Ishikawa (cell line): ENCODE measurements around the gene CBLC.

ENCODE experiments used
- CEBPB ChIP-seq: IDR thresholded peaks from 2 replicates; pipeline ENCODE4 v1.6.1; 2012
- CREB1 ChIP-seq: IDR thresholded peaks from 2 replicates; pipeline ENCODE4 v1.6.1; 2012; ENCODE audit warnings: low read depth
- EGR1 ChIP-seq: IDR thresholded peaks from 2 replicates; pipeline ENCODE4 v1.6.1; 2012
- EP300 ChIP-seq: IDR thresholded peaks from 2 replicates; pipeline ENCODE4 v1.6.1; 2012; ENCODE audit warnings: borderline replicate concordance
- FOXM1 ChIP-seq: IDR thresholded peaks from 2 replicates; pipeline ENCODE4 v1.6.1; 2012; ENCODE audit warnings: low read depth, borderline replicate concordance
- MAX ChIP-seq: IDR thresholded peaks from 2 replicates; pipeline ENCODE4 v1.6.1; 2012
- NFIC ChIP-seq: IDR thresholded peaks from 2 replicates; pipeline ENCODE4 v1.6.1; 2012
- RAD21 ChIP-seq: IDR thresholded peaks from 2 replicates; pipeline ENCODE4 v1.6.1; 2012; ENCODE audit warnings: low read depth
- REST ChIP-seq: IDR thresholded peaks from 2 replicates; pipeline ENCODE4 v1.6.1; 2012; ENCODE audit warnings: low read depth, mild to moderate bottlenecking
- TAF1 ChIP-seq: IDR thresholded peaks from 2 replicates; pipeline ENCODE4 v1.6.1; 2012; ENCODE audit warnings: low read depth, mild to moderate bottlenecking
- TCF12 ChIP-seq: IDR thresholded peaks from 2 replicates; pipeline ENCODE4 v1.6.1; 2012; ENCODE audit warnings: low read depth
- TEAD4 ChIP-seq: IDR thresholded peaks from 2 replicates; pipeline ENCODE4 v1.6.1; 2012
- USF1 ChIP-seq: IDR thresholded peaks from 2 replicates; pipeline ENCODE4 v1.6.1; 2012
- YY1 ChIP-seq: IDR thresholded peaks from 2 replicates; pipeline ENCODE4 v1.6.1; 2012; ENCODE audit warnings: low read depth
- ZBTB7A ChIP-seq: IDR thresholded peaks from 2 replicates; pipeline ENCODE4 v1.6.1; 2012; ENCODE audit warnings: low read depth

The CBLC gene

GRCh38 chr19:44809577-44810233 lies 32.0 kb downstream of the CBLC start:
- TF ChIP-seq YY1: no peak
- TF ChIP-seq EP300: no peak
- TF ChIP-seq CEBPB: no peak
- no peak for TF ChIP-seq TEAD4
- TF ChIP-seq CREB1: no peak
- TF ChIP-seq MAX: no peak
- no peak; the same call in 1 of the 2 replicates for TF ChIP-seq ZBTB7A
- TF ChIP-seq EGR1: no peak
- no peak for TF ChIP-seq USF1
- TF ChIP-seq TAF1: no peak
- TF ChIP-seq FOXM1: no peak
- TF ChIP-seq NFIC: no peak
- no peak for TF ChIP-seq REST
- TF ChIP-seq TCF12: no peak
- no peak for TF ChIP-seq RAD21

- peak; percentile 28; the same call in 1 of the 2 replicates for TF ChIP-seq REST
- TF ChIP-seq ZBTB7A: 0 out of 2 replicates have a peak, but pooled peaks have one; percentile 19
- no peak for TF ChIP-seq TCF12
- TF ChIP-seq FOXM1: no peak
- TF ChIP-seq EGR1: peak; percentile 43; the same call in 1 of the 2 replicates
These were observed 32.8 kb downstream of the CBLC start for GRCh38 chr19:44810234-44811121.

GRCh38 chr19:44811122-44811419 lies 33.4 kb downstream of the CBLC start:
- TF ChIP-seq REST (no peak), YY1 (no peak), TAF1 (no peak), EP300 (no peak), NFIC (no peak), CEBPB (no peak), FOXM1 (no peak), EGR1 (no peak), RAD21 (no peak), USF1 (no peak), ZBTB7A (no peak), CREB1 (no peak), TEAD4 (no peak), TCF12 (no peak), MAX (no peak)

GRCh38 chr19:44812142-44812718 lies 34.5 kb downstream of the CBLC start:
- TF ChIP-seq REST (no peak), EP300 (no peak), EGR1 (no peak), ZBTB7A (no peak)
